IPS-NIHi7 (cell line): ENCODE data around the gene ANO7.

Experiments used
- DNase-seq: peaks from one replicate; pipeline ENCODE4 v3.0.0; 2012; ENCODE audit warnings: mixed read lengths; ENCODE audit errors: extremely low spot score

ANO7 gene

DNA sequence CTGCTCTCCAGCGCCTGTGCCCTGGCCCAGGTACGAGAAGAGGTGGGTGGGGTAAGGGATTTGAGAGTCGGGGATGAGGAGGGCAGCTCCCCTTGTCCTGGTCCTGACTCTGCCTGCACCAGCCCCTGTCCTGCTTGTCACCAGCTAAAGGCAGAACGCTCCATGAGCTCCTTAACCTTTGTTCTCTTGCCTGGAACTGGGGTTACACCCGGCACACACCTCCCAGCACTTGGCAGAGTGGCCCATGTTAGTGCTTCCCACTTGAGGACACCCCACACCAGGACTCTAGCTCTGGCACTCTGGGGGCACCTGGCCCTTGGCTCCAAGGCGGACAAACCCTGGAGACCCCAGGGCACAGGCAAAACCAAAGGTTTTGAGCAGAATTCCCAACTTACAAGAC is 19.2 kb downstream of the ANO7 start:
- DNase-seq: no peak

DNA sequence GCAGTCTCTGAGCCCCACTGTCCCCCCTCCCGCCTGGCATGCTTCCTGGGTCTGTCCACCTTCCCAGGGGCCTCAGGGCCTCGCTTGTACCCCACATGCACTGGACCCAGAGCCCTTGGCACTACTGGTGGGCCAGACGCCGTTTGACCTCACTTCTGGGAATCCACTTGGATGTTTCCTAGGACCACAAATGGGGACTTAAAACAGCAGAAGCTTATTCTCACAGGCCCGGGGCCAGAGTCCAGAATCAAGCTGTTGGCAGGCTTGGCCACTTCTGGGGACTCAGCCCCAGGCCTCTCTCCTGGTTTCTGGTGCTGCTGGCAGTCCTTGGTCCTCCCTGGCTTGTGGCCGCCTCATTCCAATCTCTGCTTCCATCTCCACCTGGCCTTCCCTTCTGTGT is 19.6 kb downstream of the ANO7 start:
- no peak for DNase-seq

DNA sequence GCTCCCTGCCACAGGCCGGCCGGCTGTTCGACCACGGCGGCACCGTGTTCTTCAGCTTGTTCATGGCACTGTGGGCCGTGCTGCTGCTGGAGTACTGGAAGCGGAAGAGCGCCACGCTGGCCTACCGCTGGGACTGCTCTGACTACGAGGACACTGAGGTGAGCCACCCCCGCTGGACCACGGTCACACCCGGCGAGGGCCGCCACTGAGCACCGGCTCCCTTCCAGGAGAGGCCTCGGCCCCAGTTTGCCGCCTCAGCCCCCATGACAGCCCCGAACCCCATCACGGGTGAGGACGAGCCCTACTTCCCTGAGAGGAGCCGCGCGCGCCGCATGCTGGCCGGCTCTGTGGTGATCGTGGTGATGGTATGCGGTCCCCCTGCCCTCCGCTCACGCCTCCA is 20.8 kb downstream of the ANO7 start:
- DNase-seq: no peak

DNA sequence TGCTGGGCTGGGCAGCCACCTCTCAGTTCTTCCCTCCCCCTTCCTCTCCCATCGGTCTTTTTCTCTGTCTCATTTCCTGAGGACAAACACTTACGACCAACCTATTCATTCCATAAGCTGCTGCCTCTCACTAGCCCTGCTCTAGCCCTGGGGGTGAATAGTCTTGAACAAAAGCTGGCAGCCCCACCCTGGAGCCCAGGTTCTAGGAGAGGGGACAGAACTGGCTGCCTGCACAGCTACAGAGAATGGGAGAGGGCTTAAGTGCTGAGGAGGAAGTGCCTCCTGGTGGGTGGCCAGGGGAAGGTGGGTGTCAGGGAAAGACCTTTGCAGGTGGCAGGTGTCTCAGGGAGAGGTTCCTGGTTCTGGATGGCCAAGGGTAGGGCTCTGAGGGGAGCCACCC is 22.8 kb downstream of the ANO7 start:
- no peak for DNase-seq

DNA sequence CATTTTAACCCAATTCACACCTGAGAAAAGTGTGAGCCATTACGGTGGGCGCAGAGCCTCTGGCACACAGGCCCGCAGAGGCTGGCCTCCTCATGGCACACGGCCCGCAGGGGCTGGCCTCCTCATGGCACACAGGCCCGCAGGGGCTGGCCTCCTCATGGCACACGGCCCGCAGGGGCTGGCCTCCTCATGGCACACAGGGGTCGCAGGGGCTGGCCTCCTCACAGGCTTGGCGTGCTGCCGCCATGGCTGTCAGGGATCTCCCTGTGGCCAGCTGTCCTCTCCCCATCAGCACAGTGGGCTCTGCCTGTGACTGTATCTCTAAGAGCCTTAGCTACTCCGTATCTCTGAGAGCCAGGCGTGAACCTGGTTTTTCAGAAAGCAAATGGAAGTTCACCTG is 24.6 kb downstream of the ANO7 start:
- DNase-seq: no peak

DNA sequence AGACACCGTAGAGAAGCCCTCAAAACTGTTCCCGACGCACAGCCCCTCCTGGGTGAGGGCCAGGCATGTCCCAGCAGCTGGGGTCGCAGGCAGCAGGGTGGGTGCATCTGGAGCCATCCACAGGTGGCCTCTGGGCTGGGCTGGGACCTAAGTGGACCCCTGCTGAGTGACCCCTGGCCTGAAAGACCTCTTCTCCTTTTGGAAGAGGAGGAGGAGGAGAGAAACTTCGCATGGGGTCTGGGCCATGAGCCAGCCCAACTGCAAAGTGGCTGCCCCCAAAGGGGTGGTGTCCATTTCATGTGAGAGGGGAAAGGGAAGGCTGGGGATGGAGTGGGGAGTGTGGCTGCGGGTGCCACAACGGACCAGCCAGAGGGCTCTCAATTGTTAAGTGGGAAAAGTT is 25.1 kb downstream of the ANO7 start:
- no peak for DNase-seq

DNA sequence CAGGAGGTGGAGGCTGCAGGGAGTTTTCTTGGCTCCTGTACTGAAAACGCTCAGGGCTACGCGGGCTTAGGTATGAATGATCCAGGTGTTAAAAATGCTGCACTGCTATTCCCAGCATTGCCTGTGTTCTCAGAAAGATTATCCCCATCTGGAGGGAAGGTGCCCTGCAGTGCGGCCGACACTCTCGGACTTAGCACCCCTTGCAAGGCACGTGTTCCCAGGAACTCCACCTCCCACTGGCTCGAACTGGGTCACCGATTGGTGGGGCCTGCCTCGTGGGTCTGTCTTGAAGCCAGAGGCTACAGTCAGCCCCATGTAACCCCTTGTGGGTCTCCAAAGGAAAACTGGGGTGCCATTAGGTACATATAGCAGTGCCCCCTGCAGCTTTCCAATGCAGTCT is 25.7 kb downstream of the ANO7 start:
- DNase-seq: no peak

DNA sequence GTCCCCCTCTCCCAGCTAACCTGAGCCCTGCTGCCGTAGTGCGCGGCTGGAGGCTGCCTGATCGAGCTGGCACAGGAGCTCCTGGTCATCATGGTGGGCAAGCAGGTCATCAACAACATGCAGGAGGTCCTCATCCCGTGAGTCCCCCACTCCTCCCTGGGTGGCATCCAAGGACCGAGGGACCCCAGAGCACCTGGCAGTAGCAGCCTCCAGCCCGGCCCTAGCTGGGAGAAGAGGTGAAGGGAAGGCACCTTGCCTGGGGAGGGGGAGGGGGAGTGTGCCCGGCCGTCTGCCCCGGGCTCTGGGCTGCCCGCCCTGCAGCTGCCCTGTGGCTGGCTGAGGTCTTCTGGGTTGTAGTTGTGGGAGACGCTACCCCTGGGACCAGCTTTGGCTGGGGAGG is 26.3 kb downstream of the ANO7 start:
- no peak for DNase-seq

DNA sequence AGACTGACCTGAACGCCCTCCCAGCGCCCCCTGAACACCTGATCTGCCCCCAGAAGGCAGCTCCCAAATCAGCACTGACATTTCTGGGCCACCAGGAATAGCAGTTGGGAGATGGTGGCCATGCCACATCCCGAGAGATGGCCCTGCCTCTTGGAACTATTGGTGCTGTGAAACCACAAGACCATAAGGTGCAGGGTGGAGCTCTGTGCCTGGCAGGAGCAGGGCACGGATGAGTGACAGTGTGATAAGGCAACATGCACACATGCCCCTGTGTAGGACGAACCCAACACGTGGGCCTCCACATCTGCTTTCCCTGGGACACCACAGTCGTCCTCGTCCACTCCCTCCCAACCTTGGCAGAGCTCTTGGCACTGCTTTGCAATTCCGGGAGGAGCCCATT is 26.9 kb downstream of the ANO7 start:
- no peak for DNase-seq

DNA sequence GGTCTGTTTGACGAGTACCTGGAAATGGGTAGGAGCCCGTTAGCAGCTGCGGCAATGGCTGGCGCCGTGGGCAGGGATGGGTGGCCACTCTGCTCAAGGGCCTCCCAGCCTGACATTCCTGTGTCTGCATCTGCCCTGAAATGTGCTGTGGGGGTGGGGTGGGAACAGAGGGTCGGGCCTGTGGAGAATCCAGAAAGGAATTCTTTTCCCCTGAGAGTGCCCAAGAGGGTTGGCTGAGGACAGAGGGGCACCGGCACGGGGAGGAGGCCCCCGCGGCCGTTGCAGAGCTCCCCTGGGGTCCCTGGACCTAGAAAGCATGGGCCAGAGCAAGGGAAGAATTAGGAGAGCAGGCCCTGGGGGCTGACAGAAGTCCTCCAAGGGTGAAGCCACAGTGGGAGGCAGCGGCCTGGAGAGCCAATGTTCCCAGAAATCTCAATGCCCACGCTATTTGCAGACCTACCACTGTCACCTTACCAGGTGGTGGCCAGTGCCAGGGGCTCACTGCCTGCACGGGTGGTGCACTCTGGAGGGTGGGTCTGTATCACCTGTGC is 27.8 kb downstream of the ANO7 start:
- DNase-seq: peak; percentile 47

DNA sequence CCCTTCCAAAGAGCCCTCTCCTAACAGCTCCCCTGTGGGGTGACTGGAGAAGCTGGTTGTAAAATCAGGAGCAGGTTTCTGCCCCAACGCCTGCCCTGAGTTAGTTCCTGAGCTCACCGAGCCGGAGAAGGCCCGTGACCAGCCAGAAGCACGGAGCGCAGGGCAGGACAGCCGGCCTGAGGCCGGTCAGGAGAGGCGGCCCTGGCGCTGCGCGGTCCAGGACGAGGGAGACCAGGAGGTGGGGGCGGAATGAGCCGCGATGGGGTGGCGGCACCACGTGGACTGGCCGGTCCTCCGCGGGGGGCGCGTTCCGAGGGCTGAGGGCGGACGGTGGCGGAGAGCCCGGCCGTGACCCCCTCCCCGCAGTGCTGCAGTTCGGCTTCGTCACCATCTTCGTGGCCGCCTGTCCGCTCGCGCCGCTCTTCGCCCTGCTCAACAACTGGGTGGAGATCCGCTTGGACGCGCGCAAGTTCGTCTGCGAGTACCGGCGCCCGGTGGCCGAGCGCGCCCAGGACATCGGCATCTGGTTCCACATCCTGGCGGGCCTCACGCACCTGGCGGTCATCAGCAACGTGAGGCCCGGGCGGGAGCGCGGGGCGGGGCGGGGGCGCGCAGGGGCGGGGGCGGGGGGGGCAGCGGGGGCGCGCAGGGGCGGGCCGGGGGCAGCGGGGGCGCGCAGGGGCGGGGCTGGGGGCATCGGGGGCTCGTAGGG is 29.0 kb downstream of the ANO7 start:
- DNase-seq: peak; percentile 89

DNA sequence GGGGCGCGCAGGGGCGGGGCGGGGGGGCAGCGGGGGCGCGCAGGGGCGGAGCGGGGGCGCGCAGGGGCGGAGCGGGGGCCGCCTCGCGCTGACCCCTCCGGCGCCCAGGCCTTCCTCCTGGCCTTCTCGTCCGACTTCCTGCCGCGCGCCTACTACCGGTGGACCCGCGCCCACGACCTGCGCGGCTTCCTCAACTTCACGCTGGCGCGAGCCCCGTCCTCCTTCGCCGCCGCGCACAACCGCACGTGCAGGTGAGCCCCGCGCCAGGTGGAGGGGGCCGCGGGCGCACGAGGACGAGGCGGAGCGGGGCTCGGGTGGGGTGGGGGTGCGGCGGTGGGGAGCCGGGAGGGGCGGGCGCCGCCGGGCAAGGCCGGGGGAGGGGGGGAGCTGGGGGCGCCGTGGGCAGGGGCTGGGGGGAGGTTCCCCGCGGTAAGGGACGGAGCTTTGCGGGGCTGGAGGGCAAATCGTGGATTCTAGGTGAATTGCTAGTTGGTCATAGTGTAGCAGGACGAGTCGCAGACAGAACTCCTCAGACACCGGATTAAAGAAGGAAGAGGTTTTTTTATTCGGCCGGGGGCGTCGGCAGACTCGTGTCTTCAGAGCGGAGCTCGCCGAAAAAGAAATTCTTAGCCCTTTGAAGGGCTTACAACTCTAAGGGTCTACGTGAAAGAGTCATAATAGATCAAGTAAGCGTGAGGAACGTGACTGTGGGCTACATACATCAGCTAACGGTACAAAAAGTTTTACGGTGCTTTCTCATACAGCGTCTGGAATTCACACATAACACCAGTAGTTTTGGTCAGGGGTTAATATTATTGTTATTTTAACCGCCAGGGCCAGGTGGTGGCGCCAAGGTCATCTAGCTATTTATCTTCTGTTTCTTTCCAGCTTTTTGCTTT is 29.9 kb downstream of the ANO7 start:
- peak; percentile 79 for DNase-seq

DNA sequence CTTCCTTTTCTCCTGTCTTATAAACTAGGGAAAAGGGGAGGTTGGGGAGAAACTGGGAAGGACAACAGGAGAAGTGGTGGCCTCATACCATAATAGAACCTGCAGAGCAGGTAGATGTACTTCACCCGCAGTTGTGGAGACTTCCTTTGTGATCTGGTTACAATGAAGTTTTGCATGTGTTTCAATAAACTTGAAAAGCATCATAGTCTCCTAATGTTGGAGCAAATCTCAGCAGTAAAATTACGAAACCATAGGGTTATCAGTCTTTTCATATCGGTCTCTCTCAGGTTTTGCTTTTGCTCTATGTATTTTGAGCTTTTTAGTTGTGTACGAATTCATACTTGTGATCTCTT is 30.5 kb downstream of the ANO7 start:
- DNase-seq: no peak

DNA sequence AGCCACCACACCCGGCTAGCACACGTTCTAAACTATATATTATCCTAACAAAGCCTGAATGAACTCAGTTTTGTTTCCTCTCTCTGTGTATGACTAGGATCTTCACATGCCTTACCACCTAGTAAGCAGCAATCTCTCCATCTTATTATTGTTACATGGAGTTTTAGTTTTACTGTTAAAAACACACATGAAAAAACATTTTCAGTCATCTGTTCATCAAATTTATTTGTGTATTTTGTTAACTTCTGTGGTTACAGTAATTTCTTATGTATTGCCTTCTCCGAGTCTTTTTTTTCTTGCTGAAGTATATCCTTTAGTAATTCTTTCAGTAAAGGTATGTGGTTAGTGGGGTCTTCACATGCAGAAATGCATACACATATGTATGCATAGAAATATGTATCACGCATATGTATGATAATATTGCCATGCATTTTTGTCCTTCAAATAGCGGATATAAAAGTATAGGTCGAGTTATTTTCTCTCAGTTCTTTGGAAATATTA is 31.4 kb downstream of the ANO7 start:
- DNase-seq: no peak

DNA sequence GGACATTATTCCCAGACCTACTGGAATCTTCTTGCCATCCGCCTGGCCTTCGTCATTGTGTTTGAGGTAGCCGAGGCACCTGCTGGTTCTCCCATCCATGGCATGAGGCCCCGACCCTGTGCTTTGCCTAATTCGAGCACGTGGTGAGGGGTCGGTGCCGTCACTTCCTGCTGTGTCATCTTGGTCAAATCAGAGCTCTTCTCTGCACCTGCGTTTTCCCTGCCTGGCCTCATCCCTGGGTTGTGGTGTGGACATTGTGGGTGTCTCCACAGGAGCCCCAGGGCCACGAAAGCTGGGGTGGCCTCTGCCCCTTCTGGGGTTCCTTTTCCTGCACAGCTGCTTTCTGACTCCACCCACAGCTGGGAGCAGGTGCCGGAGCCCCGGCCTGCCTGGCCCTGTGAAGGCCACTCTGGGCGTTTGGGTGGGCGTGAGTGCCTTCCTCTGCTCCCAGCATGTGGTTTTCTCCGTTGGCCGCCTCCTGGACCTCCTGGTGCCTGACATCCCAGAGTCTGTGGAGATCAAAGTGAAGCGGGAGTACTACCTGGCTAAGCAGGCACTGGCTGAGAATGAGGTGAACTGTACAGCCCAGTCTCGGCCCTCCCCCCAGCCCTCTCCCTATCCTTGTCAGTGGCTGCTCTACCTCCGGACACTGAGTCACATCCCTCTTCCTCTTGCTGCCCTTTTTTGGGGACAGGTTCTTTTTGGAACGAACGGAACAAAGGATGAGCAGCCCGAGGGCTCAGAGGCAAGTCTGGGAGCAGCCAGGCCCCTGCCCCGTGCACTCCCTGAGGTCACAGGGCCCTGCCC is 34.9 kb downstream of the ANO7 start:
- no peak for DNase-seq

DNA sequence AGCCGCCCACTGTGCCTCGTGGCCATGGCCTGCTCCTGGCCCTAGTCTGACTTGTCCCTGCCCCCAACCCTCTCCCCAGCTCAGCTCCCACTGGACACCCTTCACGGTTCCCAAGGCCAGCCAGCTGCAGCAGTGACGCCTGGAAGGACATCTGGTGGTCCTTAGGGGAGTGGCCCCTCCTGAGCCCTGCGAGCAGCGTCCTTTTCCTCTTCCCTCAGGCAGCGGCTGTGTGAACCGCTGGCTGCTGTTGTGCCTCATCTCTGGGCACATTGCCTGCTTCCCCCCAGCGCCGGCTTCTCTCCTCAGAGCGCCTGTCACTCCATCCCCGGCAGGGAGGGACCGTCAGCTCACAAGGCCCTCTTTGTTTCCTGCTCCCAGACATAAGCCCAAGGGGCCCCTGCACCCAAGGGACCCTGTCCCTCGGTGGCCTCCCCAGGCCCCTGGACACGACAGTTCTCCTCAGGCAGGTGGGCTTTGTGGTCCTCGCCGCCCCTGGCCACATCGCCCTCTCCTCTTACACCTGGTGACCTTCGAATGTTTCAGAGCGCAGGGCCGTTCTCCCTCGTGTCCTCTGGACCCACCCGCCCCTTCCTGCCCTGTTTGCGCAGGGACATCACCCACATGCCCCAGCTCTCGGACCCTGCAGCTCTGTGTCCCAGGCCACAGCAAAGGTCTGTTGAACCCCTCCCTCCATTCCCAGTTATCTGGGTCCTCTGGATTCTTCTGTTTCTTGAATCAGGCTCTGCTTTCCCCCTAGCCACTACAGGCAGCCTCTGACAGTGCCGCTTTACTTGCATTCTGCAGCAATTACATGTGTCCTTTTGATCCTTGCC is 35.8 kb downstream of the ANO7 start:
- no peak for DNase-seq

DNA sequence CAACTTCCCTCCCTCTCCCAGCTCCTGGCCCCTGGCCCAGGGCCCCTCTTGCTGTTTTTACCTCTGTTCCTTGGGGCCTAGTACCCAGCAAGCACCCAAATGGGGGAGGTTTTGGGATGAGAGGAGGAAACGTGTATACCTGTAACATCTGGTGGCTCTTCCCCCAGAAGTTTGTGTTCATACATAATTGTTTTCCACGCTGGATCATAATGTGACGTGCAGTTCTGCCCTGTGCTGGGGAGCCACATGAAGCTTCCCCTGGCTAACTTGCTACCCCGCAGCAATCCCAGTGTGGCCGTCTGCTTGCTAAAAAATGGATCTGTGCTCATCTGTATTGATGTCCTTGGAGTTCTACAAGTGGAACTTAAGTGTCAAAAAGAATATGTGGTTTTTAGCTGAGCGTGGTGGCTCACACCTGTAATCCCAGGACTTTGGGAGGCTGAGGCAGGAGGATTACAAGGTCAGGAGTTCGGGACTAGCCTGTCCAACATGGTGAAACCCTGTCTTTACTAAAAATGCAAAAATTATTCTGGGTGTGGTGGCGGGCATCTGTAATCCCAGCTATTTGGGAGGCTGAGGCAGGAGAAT is 36.5 kb downstream of the ANO7 start:
- DNase-seq: no peak

DNA sequence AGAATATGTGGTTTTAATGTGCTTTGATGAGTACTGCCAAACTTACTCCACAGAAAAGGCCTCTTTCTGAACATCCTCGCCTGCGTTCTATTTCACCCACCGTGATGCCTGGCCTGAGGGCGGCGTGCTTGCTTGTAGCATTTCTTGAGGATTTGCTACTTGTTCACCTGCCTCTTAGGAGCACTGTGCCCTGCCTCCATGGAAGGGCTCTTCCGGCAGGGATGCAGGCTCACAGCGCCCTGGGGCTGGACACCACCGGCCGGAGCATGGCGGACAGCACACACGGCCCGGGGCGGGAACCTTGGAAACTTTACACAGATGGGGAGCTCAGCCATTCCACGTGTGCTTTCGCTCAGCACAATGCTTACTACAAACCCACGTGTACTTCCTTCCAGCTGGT is 37.1 kb downstream of the ANO7 start:
- no peak for DNase-seq

DNA sequence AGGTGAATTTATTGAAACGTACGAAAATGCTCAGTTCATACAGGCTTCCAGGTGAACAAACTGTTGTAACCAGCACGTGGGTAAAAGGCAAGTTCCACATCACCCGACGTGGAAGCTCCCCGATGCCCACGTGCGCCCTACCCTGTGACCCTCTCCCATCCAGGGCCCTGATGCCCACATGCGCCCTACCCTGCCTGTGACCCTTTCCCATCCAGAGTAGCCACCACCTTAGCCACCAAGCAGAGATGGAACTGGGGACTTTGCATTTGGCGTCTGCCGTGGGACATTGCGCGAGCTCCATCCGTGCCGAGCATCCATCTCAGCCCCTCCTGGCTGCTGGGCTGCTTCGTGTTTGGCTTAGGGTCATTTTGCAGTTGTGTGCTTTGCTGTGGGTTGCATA is 37.5 kb downstream of the ANO7 start:
- no peak for DNase-seq

DNA sequence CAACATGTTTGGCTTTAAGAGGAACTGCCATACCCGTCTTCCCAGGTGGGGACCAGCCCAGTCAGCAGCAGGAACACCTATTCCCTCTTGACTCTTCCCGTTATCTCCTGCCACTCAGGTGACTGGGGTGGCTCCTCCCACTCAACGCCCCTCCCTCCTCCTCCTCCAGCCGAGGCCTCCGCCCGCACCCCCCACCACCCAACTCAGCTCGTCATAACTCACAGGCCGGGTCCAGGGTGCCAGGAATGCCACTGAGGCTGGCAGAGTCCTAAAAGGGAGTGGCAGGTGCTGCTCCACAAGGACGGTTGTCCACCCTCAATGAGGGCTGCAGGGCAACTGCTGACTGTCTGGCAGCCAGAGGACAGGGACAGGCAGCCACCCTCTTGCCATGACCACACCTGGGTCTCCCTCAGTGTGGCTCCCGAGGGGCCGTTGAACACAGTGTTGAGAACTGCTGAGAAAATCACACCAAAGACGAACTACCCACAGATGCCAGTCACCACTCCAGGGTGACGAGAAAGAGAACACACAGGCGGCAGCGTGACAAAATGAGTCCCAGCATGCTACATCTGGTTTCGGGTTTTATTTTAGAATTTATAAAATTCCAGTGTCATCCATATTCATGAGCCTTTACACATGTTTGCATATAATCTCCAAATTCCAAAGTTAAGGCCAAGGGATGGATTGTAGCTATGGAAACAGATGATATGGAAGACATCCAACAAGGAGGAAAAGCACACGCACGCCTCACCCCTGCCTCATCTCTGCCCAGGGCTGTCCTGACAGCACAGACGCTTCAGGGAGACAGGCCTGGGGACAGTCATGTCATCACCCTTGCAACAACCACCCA is 38.5 kb downstream of the ANO7 start:
- peak; percentile 50 for DNase-seq
